ENCODE data around the gene ADM2.

ADM2 gene

GRCh38 chr22:50487290-50488005 lies 6.1 kb downstream of the ADM2 start:
- no peak for DNase-seq

- DNase-seq: no peak
Measured at GRCh38 chr22:50488006-50488677, 6.8 kb downstream of the ADM2 start.

- DNase-seq: no peak
Measured at GRCh38 chr22:50488886-50489285, 7.5 kb downstream of the ADM2 start.

GRCh38 chr22:50489363-50490243 lies 8.3 kb downstream of the ADM2 start:
- no peak for DNase-seq

- DNase-seq: no peak
Measured at GRCh38 chr22:50490531-50491308, 9.4 kb downstream of the ADM2 start.

GRCh38 chr22:50497093-50497492 lies 15.8 kb downstream of the ADM2 start:
- DNase-seq: no peak

DNA sequence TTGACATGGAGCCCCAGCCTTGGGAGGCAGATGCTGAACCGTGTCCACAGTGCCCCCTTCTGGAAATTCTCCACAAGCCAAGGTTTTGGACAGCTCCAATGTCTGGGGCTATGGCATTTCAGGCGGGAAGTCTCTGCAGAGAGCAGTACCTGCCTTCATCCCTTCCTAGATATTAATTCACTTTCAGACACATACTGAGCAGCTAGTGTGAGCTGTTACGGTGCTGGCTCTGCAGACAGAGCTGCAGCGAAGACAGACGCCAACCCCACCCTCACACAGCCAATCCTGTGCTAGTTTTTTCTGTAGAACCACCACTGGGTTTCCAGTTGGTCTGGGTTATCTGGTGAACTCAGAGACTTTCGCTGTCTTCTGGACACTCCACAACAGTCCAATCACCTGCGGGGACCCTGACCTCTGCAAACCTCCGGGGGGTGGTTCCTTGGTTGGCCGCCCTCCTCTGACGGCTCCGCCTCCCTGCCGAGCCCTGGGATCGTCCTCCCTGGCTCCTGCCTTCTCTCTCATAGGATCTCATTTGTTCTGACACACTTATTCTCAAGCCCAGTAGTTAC lies 17.1 kb downstream of the ADM2 start:
- peak; percentile 6 for DNase-seq

DNA sequence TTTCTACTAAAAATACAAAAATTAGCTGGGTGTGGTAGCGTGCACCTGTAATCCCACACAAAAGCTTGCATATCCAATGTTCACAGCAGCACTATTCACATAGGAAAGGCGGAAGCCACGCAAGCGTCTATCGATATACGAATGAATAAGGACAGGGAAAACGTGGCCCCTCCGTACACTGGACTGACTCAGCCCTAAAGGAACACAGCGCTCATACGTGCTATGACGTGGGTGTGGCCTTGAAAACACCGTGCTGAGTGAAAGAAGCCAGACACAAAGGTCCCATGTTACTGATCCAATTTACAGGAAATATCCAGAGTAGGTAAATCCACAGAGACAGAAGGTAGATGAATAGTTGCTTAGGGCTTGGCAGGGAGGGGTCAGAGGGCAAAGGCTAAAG lies 19.1 kb downstream of the ADM2 start:
- no peak for DNase-seq

DNA sequence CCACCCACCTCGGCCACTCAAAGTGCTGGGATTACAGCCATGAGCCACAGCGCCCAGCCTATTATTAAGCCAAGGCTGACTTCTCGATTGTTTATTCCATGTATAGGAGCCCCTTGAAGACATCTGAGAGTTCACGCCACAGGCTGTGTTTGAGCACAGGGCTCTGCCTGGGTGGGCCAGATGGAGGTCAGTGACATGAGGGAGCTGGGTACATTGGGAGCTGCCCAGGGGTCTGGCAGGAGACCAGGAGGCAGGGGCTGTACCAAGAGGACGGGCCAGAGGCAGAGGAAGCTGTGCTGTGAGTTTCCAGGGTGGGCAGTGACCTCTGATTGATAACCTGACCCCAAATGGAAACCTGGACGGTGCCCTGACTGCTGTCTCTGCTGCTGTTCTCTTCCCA lies 20.8 kb downstream of the ADM2 start:
- DNase-seq: no peak

GRCh38 chr22:50502628-50503474 lies 21.5 kb downstream of the ADM2 start:
- no peak for DNase-seq

- DNase-seq: no peak
Measured at GRCh38 chr22:50503475-50504145, 22.3 kb downstream of the ADM2 start.

DNA sequence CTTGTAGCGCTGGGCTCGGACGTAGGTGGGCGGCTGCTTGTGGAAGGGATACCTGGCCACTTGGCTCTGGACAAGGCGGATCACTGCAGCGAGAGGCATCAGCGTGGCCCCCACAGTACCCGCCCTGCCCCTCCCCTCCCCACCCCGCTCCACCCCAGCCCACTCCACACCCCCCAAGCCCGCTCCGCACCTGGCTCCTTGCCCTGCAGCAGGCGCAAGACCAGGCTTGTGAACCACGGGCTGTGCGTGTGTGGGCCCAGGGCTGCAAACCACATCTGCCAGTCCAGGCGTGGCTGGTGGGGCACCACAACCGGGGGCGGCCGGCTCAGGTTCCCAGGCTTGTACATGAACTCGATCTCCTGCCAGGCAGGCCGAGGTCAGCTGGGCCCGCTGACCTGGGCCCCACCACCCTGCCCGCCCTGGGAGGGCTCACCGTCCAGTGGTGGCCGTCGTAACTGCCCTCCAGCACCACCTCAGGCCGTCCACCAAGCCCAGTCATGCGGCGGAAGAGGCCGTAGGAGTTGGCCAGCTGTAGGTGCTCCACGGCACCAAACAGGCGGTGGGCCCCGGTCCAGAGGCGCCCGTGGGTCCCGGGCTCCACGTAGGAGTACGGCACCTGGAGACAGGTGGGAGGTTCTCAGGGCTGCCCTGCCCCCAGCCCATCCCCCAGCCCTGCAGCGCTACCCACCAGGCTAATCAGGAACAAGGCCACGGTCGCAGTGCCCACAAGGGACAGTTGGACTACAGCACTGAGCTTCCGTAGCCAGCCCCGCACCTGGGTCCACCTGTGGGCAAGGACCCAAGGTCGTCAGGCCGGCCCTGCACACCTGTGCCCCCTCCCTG lies 23.2 kb downstream of the ADM2 start:
- no peak for DNase-seq

DNA sequence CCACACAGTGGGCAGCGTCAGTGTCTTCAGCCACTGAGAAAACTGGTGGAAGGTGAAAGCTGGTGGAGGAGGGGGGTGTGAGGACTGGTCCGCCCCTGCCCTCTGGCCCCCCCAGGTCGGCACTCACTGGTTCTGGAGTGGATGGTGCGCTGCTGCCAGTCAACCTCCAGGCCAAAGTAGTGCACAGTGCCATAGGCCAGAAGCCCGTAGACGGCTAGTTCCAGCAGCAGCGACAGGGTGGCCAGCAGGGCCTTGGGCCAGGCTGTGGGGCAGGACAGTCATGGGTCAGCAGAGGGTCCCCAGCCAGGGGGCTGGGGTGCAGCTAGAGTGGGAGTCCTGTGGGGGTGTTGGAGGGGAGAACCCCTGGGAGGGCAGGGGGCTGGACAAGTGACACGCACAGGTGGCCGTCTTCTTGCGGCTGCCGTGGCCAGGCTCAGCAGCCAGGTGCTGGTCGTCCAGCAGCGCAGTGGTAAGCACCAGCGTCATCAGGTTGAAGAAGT lies 24.0 kb downstream of the ADM2 start:
- no peak for DNase-seq

GRCh38 chr22:50505776-50506610 lies 24.6 kb downstream of the ADM2 start:
- DNase-seq: no peak

DNA sequence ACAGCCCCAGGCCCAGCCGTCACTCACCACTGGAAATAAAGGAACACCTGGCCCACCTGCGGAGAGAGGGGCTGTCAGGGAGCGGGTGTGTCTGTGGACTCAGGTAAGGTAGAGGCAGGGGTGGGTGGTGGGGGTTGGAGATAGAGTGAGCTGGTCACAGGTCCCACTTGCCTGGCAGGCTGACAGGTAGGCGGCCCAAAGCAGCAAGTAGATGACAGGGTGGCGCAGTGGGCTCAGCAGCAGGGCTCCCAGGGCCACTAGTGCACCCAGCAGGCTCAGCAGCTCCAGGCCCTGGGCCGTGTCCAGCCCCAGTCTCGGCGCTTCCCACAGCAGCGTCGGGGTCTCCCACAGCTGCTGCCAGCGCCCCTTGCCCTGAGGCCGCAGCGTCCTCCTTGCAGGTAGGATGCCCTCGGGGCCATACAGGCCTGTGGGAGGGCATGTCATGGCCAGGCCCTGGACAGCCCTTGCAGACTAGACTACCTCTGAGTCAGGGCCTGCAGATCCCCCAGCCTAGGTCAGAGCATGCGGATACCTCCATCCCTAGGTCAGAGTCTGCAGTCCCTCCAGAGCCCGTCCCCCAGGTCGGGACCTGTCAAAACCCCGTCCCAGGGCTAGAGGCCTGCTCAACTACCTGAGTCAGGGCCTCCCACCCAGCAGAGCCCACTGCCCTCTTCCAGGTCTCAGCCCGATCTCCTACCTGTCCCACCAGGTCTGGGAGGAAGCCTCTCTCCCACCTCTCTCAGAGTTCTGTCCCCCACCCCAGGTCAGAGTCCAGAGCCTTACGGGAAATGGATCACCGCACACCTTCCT lies 25.5 kb downstream of the ADM2 start:
- no peak for DNase-seq

DNA sequence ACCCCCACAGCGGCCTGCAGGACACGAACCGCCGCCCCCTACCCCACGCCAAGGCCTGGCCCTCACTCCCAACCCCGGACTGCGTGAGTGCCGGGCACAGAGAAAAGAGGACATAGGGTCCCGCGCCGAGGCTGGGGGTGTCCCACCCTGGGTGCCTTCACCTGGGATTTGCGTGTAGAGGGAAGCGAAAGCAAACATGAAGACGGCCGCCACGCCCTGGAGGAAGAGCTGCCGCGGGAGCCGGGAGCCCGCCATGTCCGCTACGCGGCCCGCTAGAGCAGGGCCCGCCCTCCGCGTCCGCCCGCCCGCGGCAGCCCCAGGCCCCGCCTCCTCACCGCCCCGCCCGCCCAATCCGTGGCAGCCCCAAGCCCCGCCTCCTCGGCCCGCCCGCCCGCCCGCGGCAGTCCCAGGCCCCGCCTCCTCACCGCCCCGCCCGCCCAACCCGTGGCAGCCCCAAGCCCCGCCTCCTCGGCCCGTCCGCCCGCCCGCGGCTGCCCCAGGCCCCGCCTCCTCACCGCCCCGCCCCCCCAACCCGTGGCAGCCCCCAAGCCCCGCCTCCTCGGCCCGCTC lies 26.2 kb downstream of the ADM2 start, which contains the start of gene LMF2:
Gene LMF2, minus strand, starts transcription at position 282 of the 570 bp plus-strand sequence. Its CDS starts 27 bp downstream, at position 255.
- DNase-seq: no peak
